B cell (primary cell): Measurements from ENCODE around the gene SF1. TPM values are rescaled to one million over a fixed set of nuclear protein-coding genes. Genes with fewer than 3 reads are reported as not detected.

Experiments
- ATAC-seq: fragments of 200-7000 bp; cut with Tn5 transposase; one replicate; pipeline ENCODE4 v1.10.0; 2021; ENCODE audit warnings: low read depth, mild to moderate bottlenecking, moderate number of reproducible peaks, moderate library complexity
- CTCF ChIA-PET: fragments of 350-600 bp; sonication (Branson Sonifier 250); formaldehyde crosslinking; loops from one replicate; lab custom pipeline; 2021; ENCODE audit warnings: antibody characterized with exemption, inconsistent platforms; lab: Charles Lee
- POLR2A ChIA-PET: fragments of 350-600 bp; sonication (Branson Sonifier 250); formaldehyde crosslinking; loops from one replicate; lab custom pipeline; 2021; ENCODE audit warnings: antibody characterized with exemption; lab: Charles Lee
- DNase-seq: peaks from one replicate; pipeline ENCODE4 v3.0.0; 2013
- H2AFZ ChIP-seq: 2 replicates; pipeline ENCODE4 v1.6.1; 2012; ENCODE audit warnings: mild to moderate bottlenecking, low read depth, low read length; ENCODE audit not compliant: insufficient read depth, poor library complexity, severe bottlenecking
- H3K27ac ChIP-seq, 2 donors: 1 replicate in 1 of 2; 2 replicates in 1 of 2; pipeline ENCODE4 v1.5.1; 2012 to 2013; ENCODE audit warnings: low read length in 2 of 2, mild to moderate bottlenecking in 2 of 2, moderate library complexity in 1 of 2
- H3K27me3 ChIP-seq, 4 experiments: fragments of 200-600 bp in 1 of 4; sonication (generic) in 1 of 4; replicated peaks in 1 of 4; 1 replicate in 2 of 4; 2 replicates in 2 of 4; pipeline versions ENCODE4 v1.6.1 to v1.7.0; 2013 to 2016; ENCODE audit warnings: low read length in 3 of 4, mild to moderate bottlenecking in 2 of 4, mixed read lengths in 1 of 4, moderate library complexity in 1 of 4; ENCODE audit not compliant: insufficient read depth in 4 of 4, control insufficient read depth in 3 of 4; ENCODE audit errors: control extremely low read depth in 1 of 4
- H3K36me3 ChIP-seq, 2 experiments: replicated peaks in 1 of 2; 1 replicate in 1 of 2; 2 replicates in 1 of 2; pipeline versions ENCODE4 v1.6.1 to v1.7.1; 2013; ENCODE audit warnings: low read length in 1 of 2; ENCODE audit not compliant: insufficient read depth in 2 of 2, control insufficient read depth in 1 of 2; ENCODE audit errors: control extremely low read depth in 1 of 2, extremely low read depth in 1 of 2
- H3K4me1 ChIP-seq, 2 donors: fragments of 200-600 bp in 1 of 2; sonication (generic) in 1 of 2; 1 replicate in 1 of 2; 2 replicates in 1 of 2; pipeline versions ENCODE4 v1.5.1 to v1.6.1; 2013 to 2017; ENCODE audit warnings: low read length in 2 of 2; ENCODE audit not compliant: control insufficient read depth in 2 of 2, insufficient read depth in 2 of 2
- H3K4me2 ChIP-seq: replicated peaks from 2 replicates; pipeline ENCODE3; 2012; ENCODE audit warnings: mild to moderate bottlenecking, low read depth, low read length; ENCODE audit not compliant: poor library complexity, severe bottlenecking
- H3K4me3 ChIP-seq, 5 experiments: fragments of 200-600 bp in 1 of 5; sonication (generic) in 1 of 5; 1 replicate in 3 of 5; 2 replicates in 2 of 5; pipeline versions ENCODE4 v1.5.1 to v1.7.0; 2011 to 2016; ENCODE audit warnings: low read length in 4 of 5, mild to moderate bottlenecking in 4 of 5, low read depth in 2 of 5, control low read depth in 1 of 5, moderate library complexity in 1 of 5; ENCODE audit not compliant: insufficient read depth in 1 of 5; ENCODE audit errors: control extremely low read depth in 1 of 5, extremely low read depth in 1 of 5
- H3K79me2 ChIP-seq: fragments of 200-600 bp; sonication (generic); one replicate; pipeline ENCODE4 v1.6.0; 2016; ENCODE audit warnings: low read length; ENCODE audit not compliant: control insufficient read depth, insufficient read depth
- H3K9ac ChIP-seq: fragments of 200-600 bp; sonication (generic); 2 replicates; pipeline ENCODE4 v1.6.1; 2017; ENCODE audit warnings: mild to moderate bottlenecking, low read length, moderate library complexity
- H3K9me3 ChIP-seq, 3 donors: one replicate each; pipeline versions ENCODE4 v1.6.1 to v1.7.1; 2013; ENCODE audit warnings: low read length in 2 of 3; ENCODE audit not compliant: control insufficient read depth in 2 of 3, insufficient read depth in 1 of 3; ENCODE audit errors: control extremely low read depth in 1 of 3
- H4K20me1 ChIP-seq: 2 replicates; pipeline ENCODE4 v1.6.0; 2012; ENCODE audit warnings: mild to moderate bottlenecking, low read length; ENCODE audit not compliant: insufficient read depth, control insufficient read depth, poor library complexity, severe bottlenecking
- H3K27ac Mint-ChIP-seq: one replicate; pipeline ENCODE4 v1.8.0; 2021; ENCODE audit warnings: mixed read lengths
- H3K27me3 Mint-ChIP-seq: one replicate; pipeline ENCODE4 v1.8.0; 2021; ENCODE audit warnings: mixed read lengths
- H3K4me1 Mint-ChIP-seq: one replicate; pipeline ENCODE4 v1.8.0; 2021; ENCODE audit warnings: mixed read lengths
- H3K4me3 Mint-ChIP-seq: one replicate; pipeline ENCODE4 v1.8.0; 2021; ENCODE audit warnings: mixed read lengths
- H3K9me3 Mint-ChIP-seq: one replicate; pipeline ENCODE4 v1.8.0; 2022; ENCODE audit warnings: mixed read lengths; ENCODE audit not compliant: insufficient read depth
- EZH2 ChIP-seq: IDR thresholded peaks from 2 replicates; pipeline ENCODE4 v1.6.1; 2012; ENCODE audit warnings: borderline replicate concordance, low read depth, mild to moderate bottlenecking, moderate library complexity, low read length; ENCODE audit not compliant: insufficient read depth, poor library complexity, severe bottlenecking
- WGBS: methylation state at CpG from one replicate; pipeline ENCODE4 v1.1.5; 2013; ENCODE audit warnings: missing lambda C conversion rate; ENCODE audit not compliant: insufficient coverage; 5-methylcytosine and 5-hydroxymethylcytosine counted together
- intact Hi-C: fragments of 100-400 bp; cut with micrococcal nuclease; formaldehyde crosslinking; loops from one replicate; pipeline ENCODE4 v1.10.0; 2022
- polyA minus RNA-seq: library from RNA; depleted of rRNA, polyadenylated mRNA; stranded (reverse); fragments of >200 nt; gene quantifications from 2 replicates; pipeline ENCODE4 v1.2.3, GENCODE V29; 2012
- polyA plus RNA-seq: library from polyadenylated mRNA; depleted of rRNA; stranded (reverse); fragments of >200 nt; gene quantifications from 2 replicates; pipeline ENCODE4 v1.2.3, GENCODE V29; 2012
- total RNA-seq, 2 donors: library from RNA; stranded (reverse); fragments of 120-200 nt in 1 of 2; gene quantifications; 1 replicate in 1 of 2; 2 replicates in 1 of 2; pipeline versions ENCODE4 v1.2.3 to v1.2.4, GENCODE V29; 2013 to 2022
- TF ChIP-seq, protein P1 (sequence below): fragments of 200-600 bp; IDR thresholded peaks from one replicate; pipeline ENCODE4 v1.8.0; 2022; ENCODE audit warnings: antibody characterized with exemption, mild to moderate bottlenecking

SF1 gene, protein sequence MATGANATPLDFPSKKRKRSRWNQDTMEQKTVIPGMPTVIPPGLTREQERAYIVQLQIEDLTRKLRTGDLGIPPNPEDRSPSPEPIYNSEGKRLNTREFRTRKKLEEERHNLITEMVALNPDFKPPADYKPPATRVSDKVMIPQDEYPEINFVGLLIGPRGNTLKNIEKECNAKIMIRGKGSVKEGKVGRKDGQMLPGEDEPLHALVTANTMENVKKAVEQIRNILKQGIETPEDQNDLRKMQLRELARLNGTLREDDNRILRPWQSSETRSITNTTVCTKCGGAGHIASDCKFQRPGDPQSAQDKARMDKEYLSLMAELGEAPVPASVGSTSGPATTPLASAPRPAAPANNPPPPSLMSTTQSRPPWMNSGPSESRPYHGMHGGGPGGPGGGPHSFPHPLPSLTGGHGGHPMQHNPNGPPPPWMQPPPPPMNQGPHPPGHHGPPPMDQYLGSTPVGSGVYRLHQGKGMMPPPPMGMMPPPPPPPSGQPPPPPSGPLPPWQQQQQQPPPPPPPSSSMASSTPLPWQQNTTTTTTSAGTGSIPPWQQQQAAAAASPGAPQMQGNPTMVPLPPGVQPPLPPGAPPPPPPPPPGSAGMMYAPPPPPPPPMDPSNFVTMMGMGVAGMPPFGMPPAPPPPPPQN
- total RNA-seq (914 and 931 TPM in 2 replicates), polyA plus RNA-seq (369 and 714 TPM in 2 replicates), polyA minus RNA-seq (499 and 718 TPM in 2 replicates)
- total RNA-seq (2013) = 210 TPM

DNA sequence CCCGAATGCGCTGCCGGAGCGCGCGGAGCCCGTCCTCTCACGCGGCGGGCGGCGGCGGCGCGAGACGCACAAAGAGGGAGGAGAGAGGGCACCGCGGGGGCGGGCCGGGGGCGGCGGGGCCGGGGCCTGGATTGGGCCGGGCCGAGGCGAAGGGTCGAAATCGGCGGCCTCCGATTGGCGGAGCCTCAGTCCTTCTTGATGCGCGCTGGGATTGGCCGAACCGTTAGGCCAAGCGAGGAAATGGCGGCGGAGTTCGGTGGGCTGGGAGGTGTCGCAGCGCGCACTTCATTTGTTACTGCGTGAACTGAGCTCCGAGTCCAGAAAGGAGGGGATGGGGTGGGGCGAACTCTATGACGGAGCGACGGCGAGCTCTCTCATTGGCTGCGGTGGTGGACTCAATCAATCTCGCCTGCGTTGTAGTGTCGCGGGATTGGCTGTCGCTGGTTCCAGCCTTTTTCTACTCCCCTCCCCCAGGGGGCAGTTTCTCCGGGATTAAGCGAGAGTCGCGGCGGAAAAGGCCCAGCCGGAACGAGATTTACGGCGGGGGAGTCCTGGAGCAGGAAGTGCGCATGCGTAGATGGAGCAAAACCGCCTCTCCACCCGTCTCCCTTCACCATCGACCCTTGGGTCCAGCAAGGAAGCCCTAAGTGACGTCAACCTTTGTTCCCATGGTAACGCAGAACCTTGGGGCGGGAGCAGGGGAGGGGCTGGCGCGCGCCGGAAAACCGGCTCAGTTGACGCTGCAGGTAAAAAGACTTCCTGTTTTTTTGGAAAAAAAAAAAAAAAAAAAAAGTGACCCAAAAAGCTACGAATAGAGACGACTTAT lies at the start of gene SF1:
SF1 (minus strand) TSS at position 70 of the 826 bp plus-strand sequence. CDS start 150 bp downstream, outside the sequence.
- no peak for TF ChIP-seq EZH2
- TF ChIP-seq, protein P1, sequence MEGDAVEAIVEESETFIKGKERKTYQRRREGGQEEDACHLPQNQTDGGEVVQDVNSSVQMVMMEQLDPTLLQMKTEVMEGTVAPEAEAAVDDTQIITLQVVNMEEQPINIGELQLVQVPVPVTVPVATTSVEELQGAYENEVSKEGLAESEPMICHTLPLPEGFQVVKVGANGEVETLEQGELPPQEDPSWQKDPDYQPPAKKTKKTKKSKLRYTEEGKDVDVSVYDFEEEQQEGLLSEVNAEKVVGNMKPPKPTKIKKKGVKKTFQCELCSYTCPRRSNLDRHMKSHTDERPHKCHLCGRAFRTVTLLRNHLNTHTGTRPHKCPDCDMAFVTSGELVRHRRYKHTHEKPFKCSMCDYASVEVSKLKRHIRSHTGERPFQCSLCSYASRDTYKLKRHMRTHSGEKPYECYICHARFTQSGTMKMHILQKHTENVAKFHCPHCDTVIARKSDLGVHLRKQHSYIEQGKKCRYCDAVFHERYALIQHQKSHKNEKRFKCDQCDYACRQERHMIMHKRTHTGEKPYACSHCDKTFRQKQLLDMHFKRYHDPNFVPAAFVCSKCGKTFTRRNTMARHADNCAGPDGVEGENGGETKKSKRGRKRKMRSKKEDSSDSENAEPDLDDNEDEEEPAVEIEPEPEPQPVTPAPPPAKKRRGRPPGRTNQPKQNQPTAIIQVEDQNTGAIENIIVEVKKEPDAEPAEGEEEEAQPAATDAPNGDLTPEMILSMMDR = no peak
- WGBS = under 1% methylated on average over 73 of the region's 80 CpGs
- Histone ChIP-seq H3K9ac (peak within 1 kb of the TSS; percentile 85), H3K79me2 (peaks cover 57% of the 10 kb centered on the region), H2AFZ (peak within 1 kb of the TSS; percentile 72), H3K36me3 (peaks cover 3 to 37% of the 10 kb centered on the region in 2 experiments), H3K27me3 (no peaks in the 10 kb centered on the region), H4K20me1 (peaks cover 38% of the 10 kb centered on the region), H3K9me3 (no peaks in the 10 kb centered on the region), H3K4me2 (peak within 1 kb of the TSS; percentile 79), H3K27ac (peak within 1 kb of the TSS; percentile 95 to 98), H3K4me1 (peaks cover 60 to 71% of the 10 kb centered on the region in 2 donors), H3K4me3 (peak within 1 kb of the TSS; percentile 79 to 92 (median 82))
- Mint-ChIP-seq H3K4me1 (peaks cover 74% of the 10 kb centered on the region), H3K27me3 (no peaks in the 10 kb centered on the region), H3K4me3 (peak within 1 kb of the TSS; percentile 95), H3K9me3 (no peaks in the 10 kb centered on the region), H3K27ac (peak within 1 kb of the TSS; percentile 99)
- ChIA-PET POLR2A (interaction anchor here (0.6 to 6.9 kb wide), 28 partner anchors 8 to 1939 kb away, joined by 3 to 149 read pairs (median 4); partner anchors contain the start of genes CCDC88B, CDC42BPG, FIBP and MAP4K2), CTCF (interaction anchor here (0.6 to 5.9 kb wide), 18 partner anchors 9 to 496 kb away, joined by 3 to 74 read pairs (median 4); partner anchors contain the start of genes CDC42BPG, MAP4K2, MEN1 and PYGM)
- DNase-seq (peak; percentile 100), ATAC-seq (peak; percentile 82)
- intact Hi-C loops = loop anchor here (1.0 to 5.0 kb wide), 6 partner anchors 32 to 339 kb away; partner anchors contain the start of genes ARL2, CDC42BPG, EHD1 and MEN1
